Fibroblast of mammary gland (primary cell): Measurements from ENCODE around the gene TMF1.
A peak's percentile ranks its signal among the peaks of the same experiment; 100 is the strongest.

ENCODE experiments used
- DNase-seq: peaks from one replicate; pipeline ENCODE4 v3.0.0-alpha.2; 2010; ENCODE audit warnings: low read depth
- H3K4me3 ChIP-seq: 2 replicates; pipeline ENCODE4 v1.5.1; 2011; ENCODE audit warnings: low read depth, mild to moderate bottlenecking, low read length, moderate library complexity; ENCODE audit not compliant: control insufficient read depth
- CTCF ChIP-seq: conservative IDR thresholded peaks from 2 replicates; pipeline ENCODE4 v1.5.1; 2011; ENCODE audit warnings: low read depth, low read length, inconsistent platforms; ENCODE audit not compliant: control insufficient read depth, insufficient read depth

Gene TMF1

GRCh38 chr3:69013253-69014021 is 38.7 kb downstream of the TMF1 start, which contains the start of gene EOGT:
Gene EOGT, minus strand, starts transcription at chr3:69013684. Its CDS starts 3,838 bp downstream, at chr3:69009846.
- peak; percentile 39 for TF ChIP-seq CTCF
- peak within 1 kb of the TSS; percentile 71 for H3K4me3 ChIP-seq
- DNase-seq: peak; percentile 78

- DNase-seq: peak; percentile 57
- H3K4me3 ChIP-seq: peak overlapping the region; percentile 71
- TF ChIP-seq CTCF: no peak
Observed at GRCh38 chr3:69012800-69013252, 39.3 kb downstream of the TMF1 start.

GRCh38 chr3:69012100-69012799 is 39.9 kb downstream of the TMF1 start:
- DNase-seq: peak; percentile 72

GRCh38 chr3:69011096-69011730 is 40.9 kb downstream of the TMF1 start:
- peak; percentile 44 for DNase-seq
- no peak for TF ChIP-seq CTCF
- no peak overlapping the region for H3K4me3 ChIP-seq

More at GRCh38 chr3:69012100-69012799, 39.9 kb downstream of the TMF1 start:
- H3K4me3 ChIP-seq: peak overlapping the region; percentile 71
- TF ChIP-seq CTCF: no peak

GRCh38 chr3:69009559-69010410 is 42.3 kb downstream of the TMF1 start:
- TF ChIP-seq CTCF: no peak
- no peak overlapping the region for H3K4me3 ChIP-seq
- peak; percentile 85 for DNase-seq

- no peak for DNase-seq
- no peak overlapping the region for H3K4me3 ChIP-seq
- no peak for TF ChIP-seq CTCF
Observed at GRCh38 chr3:69008980-69009379, 43.2 kb downstream of the TMF1 start.
